ENCODE results near the gene DENND1A. TPM values are rescaled to one million over a fixed set of nuclear protein-coding genes. Genes with fewer than 3 reads are reported as not detected.

DENND1A gene
- total RNA-seq, 1 donor from 2014 or later, result 19.9 TPM

DNA sequence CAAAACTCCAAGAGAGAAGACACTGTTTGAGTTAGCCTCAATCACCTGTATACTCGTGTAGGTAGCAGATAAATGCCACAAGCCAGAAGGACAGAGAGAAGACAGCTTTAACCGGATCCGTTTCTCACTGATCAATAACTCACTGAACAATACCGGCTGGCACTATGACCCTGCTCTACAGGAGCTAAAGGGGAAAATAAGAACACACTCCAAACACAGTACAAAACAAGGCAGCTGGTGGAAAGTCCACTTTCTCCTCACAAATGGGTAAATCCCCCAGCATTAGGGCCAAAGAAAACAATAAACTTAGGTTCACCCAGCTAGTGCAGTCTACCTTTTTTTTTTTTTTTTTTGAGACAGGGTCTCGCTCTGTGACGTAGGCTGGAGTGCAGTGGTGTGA, 404.5 kb downstream of the DENND1A start:
- H3K4me3 Mint-ChIP-seq, result no peak overlapping the region
- no peak for DNase-seq (ENCODE audit: extremely low spot score, unreplicated experiment)
- TF ChIP-seq, protein P1, sequence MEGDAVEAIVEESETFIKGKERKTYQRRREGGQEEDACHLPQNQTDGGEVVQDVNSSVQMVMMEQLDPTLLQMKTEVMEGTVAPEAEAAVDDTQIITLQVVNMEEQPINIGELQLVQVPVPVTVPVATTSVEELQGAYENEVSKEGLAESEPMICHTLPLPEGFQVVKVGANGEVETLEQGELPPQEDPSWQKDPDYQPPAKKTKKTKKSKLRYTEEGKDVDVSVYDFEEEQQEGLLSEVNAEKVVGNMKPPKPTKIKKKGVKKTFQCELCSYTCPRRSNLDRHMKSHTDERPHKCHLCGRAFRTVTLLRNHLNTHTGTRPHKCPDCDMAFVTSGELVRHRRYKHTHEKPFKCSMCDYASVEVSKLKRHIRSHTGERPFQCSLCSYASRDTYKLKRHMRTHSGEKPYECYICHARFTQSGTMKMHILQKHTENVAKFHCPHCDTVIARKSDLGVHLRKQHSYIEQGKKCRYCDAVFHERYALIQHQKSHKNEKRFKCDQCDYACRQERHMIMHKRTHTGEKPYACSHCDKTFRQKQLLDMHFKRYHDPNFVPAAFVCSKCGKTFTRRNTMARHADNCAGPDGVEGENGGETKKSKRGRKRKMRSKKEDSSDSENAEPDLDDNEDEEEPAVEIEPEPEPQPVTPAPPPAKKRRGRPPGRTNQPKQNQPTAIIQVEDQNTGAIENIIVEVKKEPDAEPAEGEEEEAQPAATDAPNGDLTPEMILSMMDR (conservative IDR thresholded peaks at IDR 0.05), result no peak
- peaks cover 3% of the 10 kb centered on the region for H3K36me3 Mint-ChIP-seq
- H3K27ac Mint-ChIP-seq, result no peak overlapping the region
- no peaks in the 10 kb centered on the region for H3K27me3 Mint-ChIP-seq
- H3K4me1 Mint-ChIP-seq (ENCODE audit: unreplicated experiment), result peaks cover 14% of the 10 kb centered on the region
- H3K9me3 Mint-ChIP-seq, result peaks cover 6% of the 10 kb centered on the region

GRCh38 chr9:123524866-123525265, 405.1 kb downstream of the DENND1A start:
- Mint-ChIP-seq H3K27ac (no peak overlapping the region), H3K4me3 (no peak overlapping the region), H3K4me1 (ENCODE audit: unreplicated experiment) (peaks cover 14% of the 10 kb centered on the region), H3K27me3 (no peaks in the 10 kb centered on the region), H3K36me3 (no peaks in the 10 kb centered on the region), H3K9me3 (peaks cover 2% of the 10 kb centered on the region)
- DNase-seq (ENCODE audit: extremely low spot score, unreplicated experiment), result no peak
- TF ChIP-seq, protein P1 (conservative IDR thresholded peaks at IDR 0.05), result no peak

DNA sequence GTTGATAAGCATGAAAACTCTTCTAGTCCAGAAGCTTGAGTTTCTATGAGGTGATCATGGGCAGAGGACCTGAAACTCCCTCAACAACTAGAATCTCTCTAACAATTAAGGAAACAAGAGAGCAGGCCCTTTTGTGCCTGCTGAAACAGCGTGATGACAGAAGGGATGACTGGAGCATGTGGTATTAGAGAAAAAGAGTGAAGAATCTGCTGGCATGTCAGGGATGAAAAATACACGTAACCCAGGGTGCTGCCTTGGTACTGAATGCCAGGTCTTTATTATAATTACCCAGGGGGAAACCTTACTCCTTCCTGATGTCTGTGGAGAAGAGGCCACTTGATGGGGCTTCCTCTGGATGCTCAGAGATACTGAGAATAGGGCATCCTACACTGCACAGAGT, 406.1 kb downstream of the DENND1A start:
- Mint-ChIP-seq H3K27me3 (no peaks in the 10 kb centered on the region), H3K4me3 (no peak overlapping the region), H3K4me1 (ENCODE audit: unreplicated experiment) (peaks cover 14% of the 10 kb centered on the region), H3K9me3 (no peaks in the 10 kb centered on the region), H3K27ac (no peak overlapping the region), H3K36me3 (no peaks in the 10 kb centered on the region)
- DNase-seq (ENCODE audit: extremely low spot score, unreplicated experiment), result no peak
- TF ChIP-seq, protein P1 (conservative IDR thresholded peaks at IDR 0.05), result no peak

- Mint-ChIP-seq H3K4me3 (no peak overlapping the region), H3K27me3 (no peaks in the 10 kb centered on the region), H3K36me3 (no peaks in the 10 kb centered on the region), H3K9me3 (no peaks in the 10 kb centered on the region), H3K4me1 (ENCODE audit: unreplicated experiment) (peaks cover 14% of the 10 kb centered on the region), H3K27ac (no peak overlapping the region)
- TF ChIP-seq, protein P1 (conservative IDR thresholded peaks at IDR 0.05), result no peak
- no peak for DNase-seq (ENCODE audit: extremely low spot score, unreplicated experiment)
These were observed 406.9 kb downstream of the DENND1A start for GRCh38 chr9:123523001-123523400.

DNA sequence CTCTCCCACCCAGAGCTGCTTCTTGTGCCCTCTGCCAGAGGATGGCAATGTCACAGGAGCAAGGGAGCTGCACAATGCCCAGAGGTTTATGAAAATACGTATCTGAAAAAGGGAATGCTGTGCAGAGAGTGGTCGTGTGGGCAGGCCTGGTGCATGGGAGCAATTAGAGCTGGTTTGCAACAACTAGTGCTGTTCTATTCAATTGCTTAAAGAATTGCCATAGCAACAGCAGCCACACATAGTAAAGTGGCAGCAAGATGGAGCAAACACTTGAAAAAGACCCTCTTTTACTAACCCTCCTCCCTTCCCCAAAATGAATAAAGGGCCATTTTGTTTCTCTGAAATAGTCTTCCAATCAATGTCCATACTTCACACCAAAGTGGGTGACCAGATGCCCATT, 407.7 kb downstream of the DENND1A start:
- Mint-ChIP-seq H3K27ac (no peak overlapping the region), H3K4me3 (no peak overlapping the region), H3K27me3 (no peaks in the 10 kb centered on the region), H3K36me3 (no peaks in the 10 kb centered on the region), H3K9me3 (no peaks in the 10 kb centered on the region), H3K4me1 (ENCODE audit: unreplicated experiment) (peaks cover 14% of the 10 kb centered on the region)
- no peak for DNase-seq (ENCODE audit: extremely low spot score, unreplicated experiment)
- TF ChIP-seq, protein P1 (conservative IDR thresholded peaks at IDR 0.05), result no peak

GRCh38 chr9:123518338-123518737, 411.6 kb downstream of the DENND1A start:
- no peaks in the 10 kb centered on the region for H3K27me3 Mint-ChIP-seq
- peaks cover 14% of the 10 kb centered on the region for H3K4me1 Mint-ChIP-seq (ENCODE audit: unreplicated experiment)
- no peak for DNase-seq (ENCODE audit: extremely low spot score, unreplicated experiment)
- H3K36me3 Mint-ChIP-seq, result no peaks in the 10 kb centered on the region
- TF ChIP-seq, protein P1 (conservative IDR thresholded peaks at IDR 0.05), result no peak
- no peak overlapping the region for H3K27ac Mint-ChIP-seq
- H3K9me3 Mint-ChIP-seq, result no peaks in the 10 kb centered on the region
- H3K4me3 Mint-ChIP-seq, result no peak overlapping the region
